Neural cell (in vitro differentiated cells): ENCODE measurements around the gene ARSA. TPM values are rescaled to one million over a fixed set of nuclear protein-coding genes. Genes with fewer than 3 reads are reported as not detected.

ENCODE experiments used
- H2AFZ ChIP-seq: fragments of 200-600, 300-800 bp; sonication (generic), shearing (Covaris generic); 2 replicates; pipeline ENCODE4 v1.6.0; 2014; ENCODE audit warnings: low read depth, mild to moderate bottlenecking, antibody characterized with exemption, low read length, moderate library complexity
- H3F3A ChIP-seq: fragments of 200-600 bp; shearing (Covaris generic); 2 replicates; pipeline ENCODE4 v1.6.1; 2016; ENCODE audit warnings: mild to moderate bottlenecking, moderate library complexity, mixed read lengths, antibody characterized with exemption, low read length; ENCODE audit not compliant: insufficient read depth, poor library complexity, severe bottlenecking
- H3K27ac ChIP-seq: fragments of 200-600, 300-800 bp; sonication (generic), shearing (Covaris generic); 2 replicates; pipeline ENCODE4 v1.5.1; 2014; ENCODE audit warnings: mild to moderate bottlenecking, low read length, moderate library complexity
- H3K27me3 ChIP-seq: fragments of 300-800, 200-600 bp; sonication (generic), shearing (Covaris generic); 2 replicates; pipeline ENCODE4 v1.6.0; 2014; ENCODE audit warnings: mild to moderate bottlenecking, low read depth, low read length, moderate library complexity; ENCODE audit not compliant: insufficient read depth
- H3K36me3 ChIP-seq: fragments of 300-800, 200-600 bp; sonication (generic), shearing (Covaris generic); 2 replicates; pipeline ENCODE4 v1.5.1; 2014; ENCODE audit warnings: mild to moderate bottlenecking, antibody characterized with exemption, low read length, moderate library complexity; ENCODE audit not compliant: insufficient read depth
- H3K4me2 ChIP-seq: fragments of 300-800, 200-600 bp; sonication (generic), shearing (Covaris generic); 2 replicates; pipeline ENCODE4 v1.6.0; 2014; ENCODE audit warnings: mild to moderate bottlenecking, low read length
- H3K4me3 ChIP-seq: fragments of 300-800, 200-600 bp; sonication (generic), shearing (Covaris generic); 2 replicates; pipeline ENCODE4 v1.5.1; 2014; ENCODE audit warnings: mild to moderate bottlenecking, low read length, moderate library complexity
- H3K79me2 ChIP-seq: fragments of 200-600 bp; shearing (Covaris generic); replicated peaks from 2 replicates; pipeline ENCODE4 v1.6.0; 2014; ENCODE audit warnings: mild to moderate bottlenecking, low read length, moderate library complexity; ENCODE audit not compliant: insufficient read depth
- H3K9ac ChIP-seq: fragments of 300-800, 200-600 bp; sonication (generic), shearing (Covaris generic); 2 replicates; pipeline ENCODE4 v1.6.1; 2016; ENCODE audit warnings: mild to moderate bottlenecking, low read length, mixed read lengths
- H3K9me2 ChIP-seq: fragments of 200-600 bp; shearing (Covaris generic); 2 replicates; pipeline ENCODE4 v1.6.1; 2016; ENCODE audit warnings: mild to moderate bottlenecking, low read length, mixed read lengths; ENCODE audit not compliant: insufficient read depth
- H3K9me3 ChIP-seq: fragments of 200-600, 300-800 bp; sonication (generic), shearing (Covaris generic); 2 replicates; pipeline ENCODE4 v1.6.1; 2016; ENCODE audit warnings: mild to moderate bottlenecking, mixed run types, low read length, moderate library complexity, mixed read lengths
- H4K20me1 ChIP-seq: fragments of 200-600 bp; shearing (Covaris generic); 2 replicates; pipeline ENCODE4 v1.6.1; 2016; ENCODE audit warnings: mild to moderate bottlenecking, mixed run types; ENCODE audit not compliant: insufficient read depth
- EP300 ChIP-seq: fragments of 450-650 bp; conservative IDR thresholded peaks from 2 replicates; pipeline ENCODE4 v1.6.1; 2014; ENCODE audit warnings: antibody characterized with exemption, mild to moderate bottlenecking, moderate library complexity; ENCODE audit not compliant: poor library complexity, severe bottlenecking
- EZH2 ChIP-seq: fragments of 200-600, 300-800 bp; shearing (Covaris generic), sonication (generic); IDR thresholded peaks from 2 replicates; pipeline ENCODE4 v1.6.1; 2014; ENCODE audit warnings: antibody characterized with exemption, low read length, borderline replicate concordance, mild to moderate bottlenecking; ENCODE audit not compliant: insufficient read depth, poor library complexity, severe bottlenecking
- MXI1 ChIP-seq: fragments of 450-650 bp; conservative IDR thresholded peaks from 2 replicates; pipeline ENCODE4 v1.6.1; 2014; ENCODE audit warnings: antibody characterized with exemption, mild to moderate bottlenecking; ENCODE audit not compliant: poor library complexity, severe bottlenecking
- POLR2AphosphoS5 ChIP-seq: IDR thresholded peaks from 2 replicates; pipeline ENCODE4 v1.6.1; 2012
- RAD21 ChIP-seq: fragments of 450-650 bp; conservative IDR thresholded peaks from 2 replicates; pipeline ENCODE4 v1.6.1; 2014; ENCODE audit warnings: antibody characterized with exemption, mild to moderate bottlenecking, moderate library complexity
- REST ChIP-seq: IDR thresholded peaks from 2 replicates; pipeline ENCODE4 v1.6.1; 2012; ENCODE audit warnings: borderline replicate concordance
- SMC3 ChIP-seq: fragments of 450-650 bp; conservative IDR thresholded peaks from 2 replicates; pipeline ENCODE4 v1.6.1; 2014; ENCODE audit warnings: antibody characterized with exemption, mild to moderate bottlenecking, moderate library complexity; ENCODE audit not compliant: poor library complexity
- TAF1 ChIP-seq: IDR thresholded peaks from 2 replicates; pipeline ENCODE4 v1.6.1; 2012; ENCODE audit warnings: low read depth
- polyA plus RNA-seq: library from polyadenylated mRNA; depleted of rRNA; stranded (reverse); fragments of >200 nt; gene quantifications from 2 replicates; pipeline ENCODE4 v1.2.3, GENCODE V29; 2014
- TF ChIP-seq, protein P1 (sequence below): fragments of 450-650 bp; IDR thresholded peaks from 2 replicates; pipeline ENCODE4 v1.5.1; 2014; ENCODE audit warnings: antibody characterized with exemption, mild to moderate bottlenecking, moderate library complexity; ENCODE audit not compliant: poor library complexity, severe bottlenecking

ARSA gene
- polyA plus RNA-seq, 1 donor from 2014 or later = 32.5 TPM

- Histone ChIP-seq H3K4me3 (no peak overlapping the region), H3K27me3 (no peaks in the 10 kb centered on the region), H3K79me2 (no peaks in the 10 kb centered on the region), H4K20me1 (no peaks in the 10 kb centered on the region), H3K9me3 (no peaks in the 10 kb centered on the region), H3K9ac (no peak overlapping the region), H3F3A (no peaks in the 10 kb centered on the region), H3K4me2 (no peak overlapping the region), H3K36me3 (peaks cover 5% of the 10 kb centered on the region), H3K9me2 (no peaks in the 10 kb centered on the region), H2AFZ (no peak overlapping the region), H3K27ac (no peak overlapping the region)
- no peak for TF ChIP-seq REST
- TF ChIP-seq, protein P1, sequence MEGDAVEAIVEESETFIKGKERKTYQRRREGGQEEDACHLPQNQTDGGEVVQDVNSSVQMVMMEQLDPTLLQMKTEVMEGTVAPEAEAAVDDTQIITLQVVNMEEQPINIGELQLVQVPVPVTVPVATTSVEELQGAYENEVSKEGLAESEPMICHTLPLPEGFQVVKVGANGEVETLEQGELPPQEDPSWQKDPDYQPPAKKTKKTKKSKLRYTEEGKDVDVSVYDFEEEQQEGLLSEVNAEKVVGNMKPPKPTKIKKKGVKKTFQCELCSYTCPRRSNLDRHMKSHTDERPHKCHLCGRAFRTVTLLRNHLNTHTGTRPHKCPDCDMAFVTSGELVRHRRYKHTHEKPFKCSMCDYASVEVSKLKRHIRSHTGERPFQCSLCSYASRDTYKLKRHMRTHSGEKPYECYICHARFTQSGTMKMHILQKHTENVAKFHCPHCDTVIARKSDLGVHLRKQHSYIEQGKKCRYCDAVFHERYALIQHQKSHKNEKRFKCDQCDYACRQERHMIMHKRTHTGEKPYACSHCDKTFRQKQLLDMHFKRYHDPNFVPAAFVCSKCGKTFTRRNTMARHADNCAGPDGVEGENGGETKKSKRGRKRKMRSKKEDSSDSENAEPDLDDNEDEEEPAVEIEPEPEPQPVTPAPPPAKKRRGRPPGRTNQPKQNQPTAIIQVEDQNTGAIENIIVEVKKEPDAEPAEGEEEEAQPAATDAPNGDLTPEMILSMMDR = no peak
- TF ChIP-seq EP300 = no peak
- TF ChIP-seq SMC3 = no peak
- no peak for TF ChIP-seq TAF1
- no peak for TF ChIP-seq EZH2
- TF ChIP-seq MXI1 = no peak
- TF ChIP-seq RAD21 = no peak
These were observed 22.8 kb downstream of the ARSA start for GRCh38 chr22:50605002-50605612.

DNA sequence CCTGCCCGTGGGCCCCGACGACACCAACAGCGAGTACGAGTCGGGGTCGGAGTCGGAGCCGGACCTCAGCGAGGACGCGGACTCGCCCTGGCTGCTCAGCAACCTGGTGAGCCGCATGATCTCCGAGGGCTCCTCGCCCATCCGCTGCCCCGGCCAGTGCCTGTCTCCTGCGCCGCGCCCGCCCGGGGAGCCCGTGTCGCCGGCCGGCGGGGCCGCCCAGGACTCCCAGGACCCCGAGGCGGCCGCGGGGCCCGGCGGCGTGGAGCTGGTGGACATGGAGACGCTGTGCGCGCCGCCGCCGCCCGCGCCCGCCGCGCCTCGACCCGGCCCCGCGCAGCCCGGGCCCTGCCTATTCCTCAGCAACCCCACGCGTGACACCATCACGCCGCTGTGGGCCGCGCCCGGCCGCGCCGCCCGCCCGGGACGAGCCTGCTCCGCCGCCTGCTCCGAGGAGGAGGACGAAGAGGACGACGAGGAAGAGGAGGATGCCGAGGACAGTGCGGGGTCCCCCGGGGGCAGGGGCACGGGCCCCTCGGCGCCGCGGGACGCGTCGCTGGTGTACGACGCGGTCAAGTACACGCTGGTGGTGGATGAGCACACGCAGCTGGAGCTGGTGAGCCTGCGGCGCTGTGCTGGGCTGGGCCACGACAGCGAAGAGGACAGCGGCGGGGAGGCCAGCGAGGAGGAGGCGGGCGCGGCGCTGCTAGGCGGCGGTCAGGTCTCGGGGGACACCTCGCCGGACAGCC lies 23.5 kb downstream of the ARSA start:
- H3K4me2 ChIP-seq = no peak overlapping the region
- TF ChIP-seq EP300 (no peak), RAD21 (no peak), REST (no peak), EZH2 (no peak), SMC3 (no peak), POLR2AphosphoS5 (no peak), MXI1 (no peak), TAF1 (no peak)
- TF ChIP-seq, protein P1 = no peak
- peaks cover 5% of the 10 kb centered on the region for H3K36me3 ChIP-seq

More for the DNA sequence above, 23.5 kb downstream of the ARSA start:
- H2AFZ ChIP-seq = no peak overlapping the region
- no peaks in the 10 kb centered on the region for H3F3A ChIP-seq
- no peak overlapping the region for H3K9ac ChIP-seq
- H3K27me3 ChIP-seq = no peaks in the 10 kb centered on the region
- no peak overlapping the region for H3K27ac ChIP-seq
- no peaks in the 10 kb centered on the region for H3K9me2 ChIP-seq
- H3K9me3 ChIP-seq = no peaks in the 10 kb centered on the region
- H3K79me2 ChIP-seq = no peaks in the 10 kb centered on the region
- no peak overlapping the region for H3K4me3 ChIP-seq
- H4K20me1 ChIP-seq = no peaks in the 10 kb centered on the region
